NCI-H187 treated with DMSO at 0.1 percent for 48 hours (cell line): ENCODE data around the gene CIITA.
"Not testable (repeated sequence)": the region's sequence is repeated elsewhere in the genome, so short reads cannot be mapped to it uniquely, and the experiment has no call there.

Experiments
- DNase-seq: peaks from one replicate; lab custom pipeline; 2025; lab: John Stamatoyannopoulos, UW

The CIITA gene, protein sequence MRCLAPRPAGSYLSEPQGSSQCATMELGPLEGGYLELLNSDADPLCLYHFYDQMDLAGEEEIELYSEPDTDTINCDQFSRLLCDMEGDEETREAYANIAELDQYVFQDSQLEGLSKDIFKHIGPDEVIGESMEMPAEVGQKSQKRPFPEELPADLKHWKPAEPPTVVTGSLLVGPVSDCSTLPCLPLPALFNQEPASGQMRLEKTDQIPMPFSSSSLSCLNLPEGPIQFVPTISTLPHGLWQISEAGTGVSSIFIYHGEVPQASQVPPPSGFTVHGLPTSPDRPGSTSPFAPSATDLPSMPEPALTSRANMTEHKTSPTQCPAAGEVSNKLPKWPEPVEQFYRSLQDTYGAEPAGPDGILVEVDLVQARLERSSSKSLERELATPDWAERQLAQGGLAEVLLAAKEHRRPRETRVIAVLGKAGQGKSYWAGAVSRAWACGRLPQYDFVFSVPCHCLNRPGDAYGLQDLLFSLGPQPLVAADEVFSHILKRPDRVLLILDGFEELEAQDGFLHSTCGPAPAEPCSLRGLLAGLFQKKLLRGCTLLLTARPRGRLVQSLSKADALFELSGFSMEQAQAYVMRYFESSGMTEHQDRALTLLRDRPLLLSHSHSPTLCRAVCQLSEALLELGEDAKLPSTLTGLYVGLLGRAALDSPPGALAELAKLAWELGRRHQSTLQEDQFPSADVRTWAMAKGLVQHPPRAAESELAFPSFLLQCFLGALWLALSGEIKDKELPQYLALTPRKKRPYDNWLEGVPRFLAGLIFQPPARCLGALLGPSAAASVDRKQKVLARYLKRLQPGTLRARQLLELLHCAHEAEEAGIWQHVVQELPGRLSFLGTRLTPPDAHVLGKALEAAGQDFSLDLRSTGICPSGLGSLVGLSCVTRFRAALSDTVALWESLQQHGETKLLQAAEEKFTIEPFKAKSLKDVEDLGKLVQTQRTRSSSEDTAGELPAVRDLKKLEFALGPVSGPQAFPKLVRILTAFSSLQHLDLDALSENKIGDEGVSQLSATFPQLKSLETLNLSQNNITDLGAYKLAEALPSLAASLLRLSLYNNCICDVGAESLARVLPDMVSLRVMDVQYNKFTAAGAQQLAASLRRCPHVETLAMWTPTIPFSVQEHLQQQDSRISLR

DNA sequence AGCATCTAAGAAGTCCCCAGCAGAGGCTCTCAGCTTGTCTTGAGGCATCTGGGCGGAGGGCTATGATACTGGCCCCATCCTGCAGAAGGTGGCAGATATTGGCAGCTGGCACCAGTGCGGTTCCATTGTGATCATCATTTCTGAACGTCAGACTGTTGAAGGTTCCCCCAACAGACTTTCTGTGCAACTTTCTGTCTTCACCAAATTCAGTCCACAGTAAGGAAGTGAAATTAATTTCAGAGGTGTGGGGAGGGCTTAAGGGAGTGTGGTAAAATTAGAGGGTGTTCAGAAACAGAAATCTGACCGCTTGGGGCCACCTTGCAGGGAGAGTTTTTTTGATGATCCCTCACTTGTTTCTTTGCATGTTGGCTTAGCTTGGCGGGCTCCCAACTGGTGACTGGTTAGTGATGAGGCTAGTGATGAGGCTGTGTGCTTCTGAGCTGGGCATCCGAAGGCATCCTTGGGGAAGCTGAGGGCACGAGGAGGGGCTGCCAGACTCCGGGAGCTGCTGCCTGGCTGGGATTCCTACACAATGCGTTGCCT is at the start of gene CIITA:
Gene CIITA, plus strand, starts transcription at position 404 of the 543 bp plus-strand sequence. Its CDS starts 129 bp downstream, at position 533.
- no peak for DNase-seq

- DNase-seq = no peak
Measured at GRCh38 chr16:10827691-10828341, 49.2 kb upstream of the CIITA start.

- DNase-seq = no peak
Measured at GRCh38 chr16:10828851-10829366, 48.1 kb upstream of the CIITA start.

- not testable (repeated sequence) for DNase-seq
Measured at GRCh38 chr16:10829390-10830098, 47.5 kb upstream of the CIITA start.

- DNase-seq = not testable (repeated sequence)
Measured at GRCh38 chr16:10830240-10830639, 46.8 kb upstream of the CIITA start.

DNA sequence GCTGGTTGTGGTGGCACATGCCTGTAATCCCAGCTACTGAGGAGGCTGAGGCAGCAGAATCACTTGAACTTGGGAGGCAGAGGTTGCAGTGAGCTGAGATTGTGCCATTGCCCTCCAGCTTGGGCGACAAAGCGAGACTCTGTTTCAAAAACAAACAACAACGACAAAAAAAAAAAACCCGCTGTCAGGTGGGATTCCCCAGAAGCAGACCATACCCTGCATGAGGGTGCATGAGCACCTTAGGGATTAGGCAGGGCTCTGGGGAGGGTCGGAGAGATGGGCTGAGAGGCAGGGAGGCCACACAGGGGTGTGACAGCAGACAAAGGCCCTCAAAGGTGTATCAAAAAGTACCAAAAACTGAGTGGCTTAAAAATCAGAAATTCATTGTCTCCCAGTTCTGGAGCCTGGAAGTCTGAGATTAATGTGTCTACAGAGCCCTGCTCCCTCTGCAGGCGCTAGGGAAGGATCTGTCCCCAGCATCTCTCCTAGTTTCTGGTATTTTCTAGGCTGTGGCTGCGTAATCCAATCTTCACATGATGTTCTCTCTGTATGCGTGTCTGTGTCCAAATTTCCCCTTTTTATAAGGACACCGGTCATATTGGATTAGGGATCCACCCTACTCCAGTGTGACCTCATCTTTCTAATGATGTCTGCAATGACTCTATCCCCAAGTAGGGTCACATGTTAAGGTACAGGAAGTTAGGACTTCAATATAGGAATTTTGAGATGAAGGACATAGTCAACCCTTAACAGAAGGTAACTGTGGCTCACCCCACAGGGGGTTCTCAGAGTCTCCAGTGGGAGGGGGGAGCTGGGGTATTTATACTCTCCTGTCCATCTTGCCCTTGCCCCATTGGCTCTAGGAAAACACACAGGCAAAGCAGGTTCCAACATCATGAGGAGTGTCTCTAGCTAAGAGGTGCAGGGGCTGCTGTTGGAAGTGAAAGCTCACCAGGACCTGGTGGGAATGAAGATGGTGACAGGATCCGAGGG is 44.8 kb upstream of the CIITA start:
- no peak for DNase-seq

GRCh38 chr16:10833271-10833670 is 43.7 kb upstream of the CIITA start:
- no peak for DNase-seq

DNA sequence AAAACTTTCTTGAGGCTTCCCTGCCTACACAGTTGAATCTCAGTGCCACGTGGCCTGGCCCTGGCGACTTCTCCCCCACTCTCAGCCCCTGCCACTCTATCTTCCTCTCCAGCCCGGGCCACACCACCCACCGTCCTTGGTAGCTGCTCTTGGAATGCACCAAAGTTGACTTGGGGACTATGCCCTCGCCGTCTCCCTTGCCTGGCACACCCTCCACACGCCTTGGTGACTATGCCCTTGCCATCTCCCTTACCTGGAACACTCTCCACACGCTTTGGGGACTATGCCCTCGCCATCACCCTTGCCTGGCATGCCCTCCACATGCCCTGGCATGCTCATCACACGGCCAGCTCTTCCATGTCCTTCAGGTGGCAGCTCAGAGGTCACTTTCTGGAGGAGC is 42.9 kb upstream of the CIITA start:
- no peak for DNase-seq

- no peak for DNase-seq
Measured at GRCh38 chr16:10834766-10835165, 42.2 kb upstream of the CIITA start.

- DNase-seq = no peak
Measured at GRCh38 chr16:10835281-10835931, 41.6 kb upstream of the CIITA start.

DNA sequence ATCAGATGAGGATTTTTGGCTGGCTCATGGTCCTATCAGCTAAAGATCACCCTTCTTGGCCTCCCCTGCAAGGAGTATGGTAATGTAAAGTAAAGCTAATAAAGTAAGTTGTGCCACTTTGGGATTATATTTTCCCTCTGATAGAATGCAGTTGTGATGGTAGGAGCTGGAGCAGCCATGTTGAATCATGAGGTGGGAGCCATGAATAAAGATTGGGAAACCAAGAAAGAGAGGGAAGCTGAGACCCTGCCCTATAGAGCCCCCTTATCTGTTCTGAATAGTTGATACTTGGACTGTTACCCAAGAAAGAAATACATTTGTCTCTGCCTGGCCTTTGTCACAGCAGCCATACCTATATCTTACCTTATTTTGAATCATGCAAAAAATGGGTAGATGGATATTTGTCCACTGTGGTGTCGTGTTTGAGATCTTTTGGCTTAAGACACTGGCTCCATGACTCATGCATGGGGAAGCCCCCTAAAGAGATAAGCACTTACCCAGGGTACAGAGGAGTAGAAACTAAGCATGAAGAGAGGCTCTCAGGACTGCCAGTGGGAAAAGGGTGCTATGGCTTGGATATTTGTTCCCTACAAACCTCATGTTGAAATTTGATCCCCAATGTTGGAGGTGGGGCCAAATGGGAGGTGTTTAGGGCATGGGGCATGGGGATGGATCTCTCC is 40.7 kb upstream of the CIITA start:
- DNase-seq = no peak

DNA sequence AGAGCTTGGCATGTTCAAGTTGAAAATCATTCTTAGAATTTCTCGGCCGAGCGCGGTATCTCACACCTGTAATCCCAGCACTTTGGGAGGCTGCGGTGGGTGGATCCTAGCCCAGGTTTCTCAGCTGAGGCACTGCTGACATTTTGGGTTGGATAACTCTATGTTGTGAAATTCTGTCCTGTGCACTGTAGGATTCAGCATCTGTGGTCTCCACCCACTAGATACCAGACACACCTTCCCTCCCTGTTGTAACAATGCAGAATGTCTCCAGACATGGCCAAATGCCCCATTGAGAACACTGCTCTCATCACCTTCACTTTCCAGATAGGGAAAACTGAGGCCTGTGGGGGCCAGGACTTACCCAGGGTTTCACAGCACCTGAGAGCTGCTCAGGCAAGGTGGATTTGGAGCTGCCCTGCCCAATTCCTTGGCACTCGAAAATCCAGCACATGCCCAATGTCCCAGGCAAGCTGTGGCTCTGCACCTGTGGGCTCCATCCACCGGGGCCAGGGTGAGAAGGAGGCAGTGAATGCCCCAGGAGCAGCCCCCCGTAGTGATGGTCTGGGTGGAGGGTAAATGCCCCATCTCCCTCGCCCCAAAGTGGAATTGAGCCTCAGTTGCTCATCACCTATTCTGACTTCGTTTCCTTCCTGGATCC is 38.3 kb upstream of the CIITA start:
- no peak for DNase-seq

- DNase-seq = no peak
Measured at GRCh38 chr16:10839279-10839666, 37.7 kb upstream of the CIITA start.

DNA sequence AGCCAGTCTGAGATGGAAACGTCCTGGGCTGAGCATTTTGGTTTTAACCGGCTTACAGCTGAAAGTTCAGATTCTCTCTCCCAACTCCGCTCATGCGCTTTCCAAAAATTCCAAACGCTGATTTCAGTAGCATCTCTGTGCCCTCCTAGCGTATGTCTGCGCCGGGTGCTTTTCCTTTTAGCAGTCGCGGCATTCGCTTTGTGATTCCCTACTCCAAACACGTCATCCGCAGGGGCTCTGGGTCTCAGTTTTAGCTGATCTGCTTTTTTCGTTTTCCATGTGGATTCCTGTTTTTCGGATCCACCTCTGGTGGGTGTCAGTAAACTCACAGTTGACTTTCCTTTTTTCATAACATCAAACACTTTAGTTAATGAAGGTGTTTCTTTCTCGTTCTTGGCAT is 36.3 kb upstream of the CIITA start:
- no peak for DNase-seq

- no peak for DNase-seq
Measured at GRCh38 chr16:10846213-10846998, 30.6 kb upstream of the CIITA start.

GRCh38 chr16:10847176-10847575 is 29.8 kb upstream of the CIITA start:
- no peak for DNase-seq
